NCI-H446 (cell line): ENCODE data around the gene ATP6V0C.
"Not testable (repeated sequence)": the region's sequence is repeated elsewhere in the genome, so short reads cannot be mapped to it uniquely, and the experiment has no call there.

Experiments used
- DNase-seq, 2 experiments: peaks; one replicate each; lab custom pipeline; 2025; lab: John Stamatoyannopoulos, UW

Gene ATP6V0C

DNA sequence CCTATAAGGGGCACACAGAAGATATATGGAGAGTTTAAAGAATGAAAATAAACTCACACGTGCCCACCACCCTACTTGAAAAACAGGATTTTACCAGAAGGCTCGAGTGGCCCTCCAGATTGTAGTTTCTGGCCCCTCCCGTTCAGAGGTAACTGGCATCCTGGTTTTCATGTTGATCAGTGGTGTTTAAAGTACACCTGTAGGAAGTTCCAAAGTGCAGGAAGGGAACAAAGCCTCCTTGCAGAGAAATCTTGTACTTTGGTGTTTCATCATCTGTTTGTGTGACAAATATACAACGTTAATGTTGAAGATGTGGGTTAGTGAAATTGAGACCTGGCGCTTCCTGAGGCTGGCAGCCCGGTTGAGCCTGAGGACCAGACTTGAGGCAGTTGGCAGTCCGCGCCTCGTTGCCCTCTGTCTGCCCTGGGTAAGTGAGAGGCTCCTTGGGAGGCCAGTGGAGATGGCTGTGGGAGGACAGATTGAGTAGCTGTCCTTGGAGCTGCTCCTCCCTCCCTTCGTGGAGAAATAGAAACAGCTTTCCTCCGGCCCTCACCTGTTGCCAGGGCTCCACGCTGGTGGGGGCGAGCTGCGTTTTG lies 36.6 kb downstream of the ATP6V0C start:
- DNase-seq = not testable (repeated sequence)

DNA sequence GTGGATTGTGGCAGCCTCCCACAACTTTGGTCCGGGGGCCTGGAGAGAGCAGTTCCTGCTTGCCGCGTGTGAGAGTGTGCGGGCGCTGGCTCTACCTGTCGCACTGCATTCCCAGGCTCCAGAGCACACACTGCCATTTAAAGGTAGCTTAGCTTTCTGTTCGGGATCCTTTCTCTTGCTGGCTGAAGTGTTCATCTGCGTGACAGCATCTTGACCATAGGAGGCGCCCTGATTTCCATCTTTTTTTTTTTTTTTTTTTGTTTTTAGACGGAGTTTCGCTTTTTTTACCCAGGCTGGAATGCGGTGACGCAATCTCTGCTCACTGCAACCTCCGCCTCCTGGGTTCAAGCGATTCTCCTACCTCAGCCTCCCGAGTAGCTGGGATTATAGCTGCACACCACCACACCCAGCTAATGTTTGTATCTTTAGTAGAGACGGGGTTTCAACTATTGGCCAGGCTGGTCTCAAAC lies 37.7 kb downstream of the ATP6V0C start:
- not testable (repeated sequence) for DNase-seq

DNA sequence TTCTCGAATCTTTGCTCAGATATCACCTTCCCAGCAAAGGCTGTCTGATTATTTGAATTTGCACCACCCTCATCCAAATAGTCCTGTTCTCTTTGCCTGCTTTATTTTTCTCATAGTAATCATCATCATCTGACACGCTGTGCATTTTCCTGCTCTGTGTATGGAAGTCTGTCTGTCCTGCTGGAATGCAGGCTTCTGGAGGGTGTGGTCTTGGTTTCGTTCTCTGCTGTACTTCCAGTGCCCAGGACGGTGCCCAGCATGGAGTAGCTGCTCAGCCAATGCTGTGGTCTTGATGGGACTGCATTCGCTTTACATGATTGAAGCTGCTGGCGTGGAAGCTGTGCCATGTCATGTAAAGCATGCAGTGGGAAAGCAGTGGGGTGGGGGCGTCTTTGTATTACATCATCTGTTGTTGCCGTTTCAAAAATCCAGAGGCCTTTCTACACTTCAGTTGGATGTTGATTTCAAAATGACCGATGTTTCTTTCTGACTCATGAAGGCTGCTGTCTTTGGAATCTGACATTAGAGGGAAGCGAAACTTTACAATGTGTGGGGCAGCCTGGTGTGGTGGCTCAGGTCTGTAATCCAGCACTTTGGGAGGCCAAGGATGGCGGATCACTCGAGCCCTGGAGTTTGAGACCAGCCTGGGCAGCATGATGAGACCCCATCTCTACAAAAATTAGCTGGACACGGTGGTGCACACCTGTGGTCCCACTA lies 41.1 kb downstream of the ATP6V0C start:
- not testable (repeated sequence) for DNase-seq

DNA sequence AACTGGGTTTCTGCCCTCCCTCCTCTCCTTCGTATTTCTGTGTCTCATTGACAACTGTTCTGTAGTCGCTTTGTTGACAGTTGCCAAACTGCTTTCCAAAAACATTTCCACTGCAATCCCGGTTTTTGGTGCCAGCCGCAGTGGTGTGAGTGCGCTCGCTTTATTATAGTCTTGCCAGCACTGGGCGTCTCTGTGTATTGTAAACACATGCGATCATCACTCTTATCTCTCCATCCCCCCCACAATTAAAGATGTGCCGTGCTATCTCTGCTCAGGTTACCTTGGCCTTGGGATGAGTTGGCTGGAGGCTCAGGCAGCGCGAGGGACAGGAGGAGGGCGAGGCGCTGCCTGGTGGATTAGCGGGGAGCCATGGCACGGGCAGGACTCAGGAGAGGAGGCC lies 43.4 kb downstream of the ATP6V0C start:
- DNase-seq = not testable (repeated sequence)

DNA sequence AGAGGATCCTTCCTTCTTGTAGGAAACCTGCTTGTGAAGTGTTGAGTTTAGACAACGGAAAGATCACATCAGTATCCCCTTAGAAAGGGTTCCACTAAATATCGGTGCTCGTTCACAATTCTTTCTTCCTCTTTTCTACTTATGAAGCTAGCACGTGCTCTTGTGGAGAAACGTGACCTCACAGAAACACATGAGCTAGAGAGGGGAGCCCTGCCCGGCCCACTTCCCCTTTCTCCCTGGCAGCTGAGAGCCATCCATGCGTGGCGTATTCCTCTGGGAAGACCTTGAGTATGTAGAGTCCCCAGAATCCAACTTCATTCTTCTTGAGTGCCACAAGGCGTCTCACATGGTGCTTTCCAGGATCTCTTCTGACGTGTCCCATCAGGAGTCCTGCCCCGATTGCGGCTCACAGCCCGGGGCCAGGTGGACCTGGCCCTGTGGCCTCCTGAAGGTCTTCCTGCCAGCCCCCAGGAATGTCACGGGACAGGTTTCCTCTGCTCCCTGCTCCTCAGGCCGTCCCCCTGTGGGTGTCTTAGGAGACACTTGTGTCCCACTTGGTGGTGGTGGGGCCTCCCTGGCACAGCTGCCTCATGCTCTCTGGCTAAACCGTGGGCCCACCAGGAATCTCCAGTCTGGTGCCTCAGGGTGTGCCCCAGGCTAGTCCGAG lies 46.5 kb downstream of the ATP6V0C start:
- not testable (repeated sequence) for DNase-seq

DNA sequence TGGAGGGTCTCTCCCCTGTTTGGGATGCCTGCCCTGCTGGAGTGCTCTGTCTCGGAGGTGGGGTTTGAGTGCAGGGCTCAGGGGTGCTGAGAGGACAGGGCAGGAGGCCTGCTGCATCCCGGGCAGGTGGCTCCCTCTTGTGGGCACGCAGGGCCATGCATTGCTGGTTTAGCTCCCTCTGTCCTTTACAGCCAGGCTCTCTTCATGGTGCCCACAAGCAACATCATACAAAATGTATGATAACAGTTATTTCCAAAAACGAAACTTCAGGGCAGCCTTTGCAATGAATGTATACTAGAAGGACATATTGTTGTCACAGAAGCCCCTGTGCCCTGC lies 47.0 kb downstream of the ATP6V0C start:
- DNase-seq = not testable (repeated sequence)

DNA sequence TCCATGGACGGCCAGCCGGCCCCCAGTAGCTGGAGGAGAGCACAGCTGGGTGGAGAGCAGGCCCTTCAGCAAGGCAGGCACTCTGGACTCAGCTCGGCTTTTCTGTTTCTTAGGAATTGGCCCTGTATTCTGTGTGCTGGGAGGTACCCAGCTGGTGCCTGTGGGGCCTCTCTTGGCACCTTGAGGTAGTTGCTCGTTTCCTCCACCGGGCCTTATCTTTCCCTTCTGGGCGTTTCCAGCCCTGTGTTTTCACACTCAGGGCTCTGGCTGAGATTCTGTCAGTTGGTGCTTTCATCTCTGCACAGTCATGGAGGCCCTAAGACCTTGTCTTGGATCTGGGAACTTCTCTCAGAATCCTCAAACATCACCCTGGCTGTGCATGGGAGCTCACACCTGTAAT lies 53.8 kb downstream of the ATP6V0C start:
- DNase-seq = not testable (repeated sequence)

DNA sequence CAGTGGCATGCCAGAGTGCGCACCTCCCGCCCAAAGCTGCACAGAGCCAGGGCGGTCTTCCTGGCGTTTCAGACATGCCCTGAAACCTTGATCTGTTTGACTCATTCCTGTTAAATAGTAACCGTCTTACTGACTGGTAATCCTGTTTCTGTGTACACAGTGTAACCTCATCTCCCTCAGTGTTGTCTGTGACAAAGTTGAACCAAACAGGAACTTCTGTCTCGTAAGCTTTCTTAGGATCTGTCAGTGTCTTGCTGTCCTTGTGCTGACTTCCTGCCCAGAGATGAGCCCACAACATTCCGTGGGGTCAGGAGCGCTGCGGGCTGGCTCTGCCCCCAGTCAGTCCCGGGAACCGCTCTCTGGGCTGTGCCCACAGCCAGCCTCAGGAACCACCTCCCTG lies 54.8 kb downstream of the ATP6V0C start:
- not testable (repeated sequence) for DNase-seq
